ENCODE data around the gene PTPRM. TPM values are rescaled to one million over a fixed set of nuclear protein-coding genes. Genes with fewer than 3 reads are reported as not detected.

Gene PTPRM
- total and polyA plus RNA-seq, 2 donors (not counting 3 experiments of a cell fraction or from before 2014, with no cell fraction given), result 37.4 to 43.7 TPM

DNA sequence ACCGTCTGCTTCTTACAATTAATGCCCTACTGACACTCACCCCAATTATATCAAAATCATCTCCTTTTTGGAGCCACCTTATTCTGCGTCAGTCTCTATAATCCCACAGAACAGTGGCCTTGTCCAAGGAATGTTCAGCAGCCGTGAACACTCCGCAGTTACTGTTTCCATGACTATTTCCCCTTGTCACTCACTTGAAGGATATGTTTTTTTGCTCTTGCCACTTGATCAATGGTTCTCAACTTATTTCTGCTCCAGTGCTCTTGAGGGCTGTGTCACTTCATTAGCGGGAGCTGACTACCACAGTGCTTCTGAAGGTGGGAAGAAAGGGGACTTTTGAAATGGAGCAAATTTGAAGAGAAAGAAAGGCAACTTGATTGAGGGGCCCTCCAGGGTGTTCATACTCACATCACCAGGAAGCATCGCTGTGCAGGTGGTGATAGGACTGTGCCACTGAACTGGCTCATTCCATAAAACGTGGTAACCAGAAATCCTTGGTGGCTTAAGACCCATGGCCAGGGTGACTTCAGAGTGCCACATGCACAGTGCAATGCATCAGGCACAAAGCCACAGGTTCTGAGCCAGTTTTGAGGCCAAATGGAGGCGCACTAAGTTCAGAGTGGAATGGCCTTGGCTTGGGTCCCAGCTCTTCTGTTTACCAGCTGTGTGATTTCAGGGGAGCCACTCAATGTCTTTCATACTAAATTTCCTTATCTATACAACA, 721.5 kb downstream of the PTPRM start:
- ChIA-PET POLR2A (no interaction called here), CTCF (interaction anchor here (1.1 to 1.5 kb wide), 2 partner anchors 15 to 21 kb away, joined by 3 read pairs; no protein-coding TSS in a partner anchor)
- BruUV-seq (replicated peaks), result no TSS peak
- Histone ChIP-seq H3K4me1 (ENCODE audit: control insufficient read depth, extremely low read depth, insufficient read depth, low read length) (no peaks in the 10 kb centered on the region), H3K4me3 (replicated peaks in 1 of 3; ENCODE audit: insufficient read depth in 1 of 3, low read depth in 1 of 3, low read length in 3 of 3) (no peak overlapping the region), H3K4me2 (ENCODE audit: insufficient read depth, low read length) (no peak overlapping the region), H4K20me1 (replicated peaks; ENCODE audit: control insufficient read depth, extremely low read depth, insufficient read depth, low read length) (no peaks in the 10 kb centered on the region), H3K9me3 (replicated peaks; ENCODE audit: control insufficient read depth, insufficient read depth, low read length) (no peaks in the 10 kb centered on the region), H3K79me2 (ENCODE audit: control insufficient read depth, insufficient read depth, low read length) (no peaks in the 10 kb centered on the region), H3K9me1 (replicated peaks; ENCODE audit: control insufficient read depth, extremely low read depth, insufficient read depth, low read length) (no peaks in the 10 kb centered on the region), H3K27ac (ENCODE audit: insufficient read depth, low read depth, low read length) (no peak overlapping the region), H2AFZ (ENCODE audit: low read depth, low read length) (no peak overlapping the region), H3K27me3 (ENCODE audit: control insufficient read depth in 2 of 2, insufficient read depth in 2 of 2, low read length in 2 of 2) (no peaks in the 10 kb centered on the region), H3K36me3 (ENCODE audit: control insufficient read depth in 2 of 2, extremely low read depth in 1 of 2, insufficient read depth in 2 of 2, low read length in 2 of 2) (no peaks in the 10 kb centered on the region), H3K9ac (replicated peaks; ENCODE audit: extremely low read depth, insufficient read depth, low read length) (no peak overlapping the region)
- dilution Hi-C loops (cut with MboI; ENCODE audit: extremely low pct_ligation_motif_present, low sequenced_read_pairs), result no loop called here
- TF ChIP-seq POLR2AphosphoS5 (IDR thresholded peaks at IDR 0.05; ENCODE audit: insufficient read depth, low read depth, low read length) (no peak), EZH2 (IDR thresholded peaks at IDR 0.05; ENCODE audit: borderline replicate concordance, low read depth, low read length, severe bottlenecking) (no peak), FOS (IDR thresholded peaks at IDR 0.05; ENCODE audit: borderline replicate concordance, insufficient read depth, low read length) (no peak), MAX (IDR thresholded peaks at IDR 0.05; ENCODE audit: insufficient read depth, insufficient read length) (no peak), JUN (IDR thresholded peaks at IDR 0.05; ENCODE audit: borderline replicate concordance, insufficient read depth, insufficient read length, low read depth) (no peak), MYC (IDR thresholded peaks at IDR 0.05; ENCODE audit: low read depth, low read length) (no peak), GATA2 (IDR thresholded peaks at IDR 0.05; ENCODE audit: insufficient read depth, insufficient read length, low read depth, low read length) (no peak)
- FAIRE-seq, result no peak
- no peak for DNase-seq (ENCODE audit: low read depth, low spot score)
- intact Hi-C loops (cut with micrococcal nuclease), result no loop called here

DNA sequence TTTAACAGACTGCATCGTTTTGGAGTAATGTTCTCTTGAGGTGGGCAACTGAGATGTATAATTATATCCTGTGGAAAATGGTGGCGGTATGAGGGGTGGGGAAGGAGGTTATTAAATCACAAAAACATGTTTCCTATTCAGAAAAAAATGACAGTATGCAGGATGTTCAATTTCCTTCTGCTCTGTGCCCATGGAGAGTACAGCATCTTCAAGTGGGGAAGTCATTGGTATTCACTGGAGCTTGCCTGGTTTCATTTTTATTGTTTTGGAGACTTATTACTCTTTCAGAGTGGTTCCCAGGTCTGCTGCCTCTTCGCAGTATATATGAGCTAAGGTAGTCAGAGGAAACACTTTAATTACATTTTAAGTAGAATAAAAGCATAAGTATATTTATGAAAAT, 723.3 kb downstream of the PTPRM start:
- dilution Hi-C loops (cut with MboI; ENCODE audit: extremely low pct_ligation_motif_present, low sequenced_read_pairs) (no loop called here), intact Hi-C loops (cut with micrococcal nuclease) (no loop called here)
- Histone ChIP-seq H3K36me3 (ENCODE audit: control insufficient read depth in 2 of 2, extremely low read depth in 1 of 2, insufficient read depth in 2 of 2, low read length in 2 of 2) (no peaks in the 10 kb centered on the region), H3K79me2 (ENCODE audit: control insufficient read depth, insufficient read depth, low read length) (no peaks in the 10 kb centered on the region), H2AFZ (ENCODE audit: low read depth, low read length) (no peak overlapping the region), H3K4me1 (ENCODE audit: control insufficient read depth, extremely low read depth, insufficient read depth, low read length) (no peaks in the 10 kb centered on the region), H3K4me3 (replicated peaks in 1 of 3; ENCODE audit: insufficient read depth in 1 of 3, low read depth in 1 of 3, low read length in 3 of 3) (no peak overlapping the region), H3K9ac (replicated peaks; ENCODE audit: extremely low read depth, insufficient read depth, low read length) (no peak overlapping the region), H3K4me2 (ENCODE audit: insufficient read depth, low read length) (no peak overlapping the region), H3K9me1 (replicated peaks; ENCODE audit: control insufficient read depth, extremely low read depth, insufficient read depth, low read length) (no peaks in the 10 kb centered on the region), H3K9me3 (replicated peaks; ENCODE audit: control insufficient read depth, insufficient read depth, low read length) (no peaks in the 10 kb centered on the region), H4K20me1 (replicated peaks; ENCODE audit: control insufficient read depth, extremely low read depth, insufficient read depth, low read length) (no peaks in the 10 kb centered on the region), H3K27ac (ENCODE audit: insufficient read depth, low read depth, low read length) (no peak overlapping the region), H3K27me3 (ENCODE audit: control insufficient read depth in 2 of 2, insufficient read depth in 2 of 2, low read length in 2 of 2) (no peaks in the 10 kb centered on the region)
- TF ChIP-seq JUN (IDR thresholded peaks at IDR 0.05; ENCODE audit: borderline replicate concordance, insufficient read depth, insufficient read length, low read depth) (no peak), EZH2 (IDR thresholded peaks at IDR 0.05; ENCODE audit: borderline replicate concordance, low read depth, low read length, severe bottlenecking) (no peak), MYC (IDR thresholded peaks at IDR 0.05; ENCODE audit: low read depth, low read length) (no peak), POLR2AphosphoS5 (IDR thresholded peaks at IDR 0.05; ENCODE audit: insufficient read depth, low read depth, low read length) (no peak), POLR2A (IDR thresholded peaks at IDR 0.05; ENCODE audit: low read depth, low read length) (no peak), MAX (IDR thresholded peaks at IDR 0.05; ENCODE audit: insufficient read depth, insufficient read length) (no peak), CTCF (IDR thresholded peaks at IDR 0.05; ENCODE audit: extremely low read depth in 1 of 2, insufficient read depth in 1 of 2, low read depth in 1 of 2, low read length in 2 of 2) (no peak), GATA2 (IDR thresholded peaks at IDR 0.05; ENCODE audit: insufficient read depth, insufficient read length, low read depth, low read length) (no peak), FOS (IDR thresholded peaks at IDR 0.05; ENCODE audit: borderline replicate concordance, insufficient read depth, low read length) (no peak)
- POLR2A ChIA-PET, result no interaction called here
- DNase-seq (ENCODE audit: low read depth, low spot score) (no peak), FAIRE-seq (no peak)
- no TSS peak for BruUV-seq (replicated peaks)
- CTCF ChIA-PET, result no interaction called here

Data from endothelial cell of umbilical vein (primary cell).